ENCODE measurements around the gene ZDHHC14.

DNA sequence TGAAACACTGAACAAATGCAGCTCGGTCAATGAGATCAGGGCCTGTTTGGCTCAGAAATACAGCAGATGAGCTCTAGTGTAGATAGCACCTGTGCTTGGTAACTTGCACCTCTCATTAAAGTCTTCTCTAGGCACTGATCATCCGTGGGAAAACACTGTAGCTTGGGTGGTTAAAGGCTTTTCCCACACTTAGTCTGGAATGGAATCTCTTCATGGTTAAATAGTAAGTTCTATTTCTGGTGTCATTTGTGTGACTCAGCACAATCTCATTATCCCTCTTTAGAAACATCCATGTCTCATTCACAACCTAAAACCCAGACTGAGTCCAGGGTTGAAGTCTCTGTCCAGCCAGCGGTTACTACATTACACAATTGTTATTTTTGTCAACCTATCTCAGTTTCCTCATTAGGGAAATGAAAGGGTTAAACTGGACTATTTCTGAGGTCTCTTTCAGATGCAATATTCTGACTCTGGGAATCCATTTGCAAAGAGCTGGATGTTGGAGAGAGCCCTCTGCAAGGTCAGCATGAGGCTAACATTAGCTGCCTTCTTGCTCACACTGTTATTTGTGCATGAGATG is 125.0 kb downstream of the ZDHHC14 start:
- TF ChIP-seq, protein P1, sequence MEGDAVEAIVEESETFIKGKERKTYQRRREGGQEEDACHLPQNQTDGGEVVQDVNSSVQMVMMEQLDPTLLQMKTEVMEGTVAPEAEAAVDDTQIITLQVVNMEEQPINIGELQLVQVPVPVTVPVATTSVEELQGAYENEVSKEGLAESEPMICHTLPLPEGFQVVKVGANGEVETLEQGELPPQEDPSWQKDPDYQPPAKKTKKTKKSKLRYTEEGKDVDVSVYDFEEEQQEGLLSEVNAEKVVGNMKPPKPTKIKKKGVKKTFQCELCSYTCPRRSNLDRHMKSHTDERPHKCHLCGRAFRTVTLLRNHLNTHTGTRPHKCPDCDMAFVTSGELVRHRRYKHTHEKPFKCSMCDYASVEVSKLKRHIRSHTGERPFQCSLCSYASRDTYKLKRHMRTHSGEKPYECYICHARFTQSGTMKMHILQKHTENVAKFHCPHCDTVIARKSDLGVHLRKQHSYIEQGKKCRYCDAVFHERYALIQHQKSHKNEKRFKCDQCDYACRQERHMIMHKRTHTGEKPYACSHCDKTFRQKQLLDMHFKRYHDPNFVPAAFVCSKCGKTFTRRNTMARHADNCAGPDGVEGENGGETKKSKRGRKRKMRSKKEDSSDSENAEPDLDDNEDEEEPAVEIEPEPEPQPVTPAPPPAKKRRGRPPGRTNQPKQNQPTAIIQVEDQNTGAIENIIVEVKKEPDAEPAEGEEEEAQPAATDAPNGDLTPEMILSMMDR (IDR thresholded peaks at IDR 0.05): no peak
- no peak for TF ChIP-seq POLR2A (IDR thresholded peaks at IDR 0.05)

All from Peyer's patch (tissue), 4 donors.